Peyer's patch (tissue), 4 donors: ENCODE data around the gene ERCC2.

ENCODE experiments used
- POLR2A ChIP-seq, 2 donors: fragments of 450-650 bp; IDR thresholded peaks; one replicate each; pipeline ENCODE4 v1.5.1; 2017; ENCODE audit warnings: antibody characterized with exemption in 2 of 2, mild to moderate bottlenecking in 2 of 2, moderate library complexity in 2 of 2
- TF ChIP-seq, protein P1 (sequence below), 6 experiments: fragments of 450-650 bp in 4 of 6; fragments of 200-600 bp in 2 of 6; sonication (generic) in 1 of 6; IDR thresholded peaks; one replicate each; pipeline ENCODE4 v1.5.1; 2017 to 2019; ENCODE audit warnings: antibody characterized with exemption in 6 of 6, mild to moderate bottlenecking in 3 of 6, moderate library complexity in 1 of 6

DNA sequence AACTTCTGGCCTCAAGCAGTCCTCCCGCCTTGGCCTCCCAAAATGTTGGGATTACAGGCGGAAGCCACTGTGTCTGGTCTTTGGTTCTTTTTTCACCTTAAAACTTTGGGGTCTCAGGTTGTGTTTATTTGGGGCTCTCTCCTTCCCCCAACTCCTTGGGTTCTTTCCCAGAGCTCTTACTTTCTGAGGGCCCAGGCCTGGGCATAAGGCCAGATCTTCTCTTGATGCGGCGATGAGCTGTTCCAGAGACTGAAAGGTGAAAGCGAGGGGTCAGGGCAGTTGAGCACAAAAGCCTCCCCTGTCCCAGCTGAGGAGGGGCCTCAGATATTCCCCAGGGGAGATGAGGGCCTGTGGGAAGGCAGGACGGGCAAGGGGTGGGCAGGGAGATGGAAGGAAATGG lies 43.1 kb upstream of the ERCC2 start:
- no peak for TF ChIP-seq POLR2A (IDR thresholded peaks at IDR 0.05)
- TF ChIP-seq, protein P1, sequence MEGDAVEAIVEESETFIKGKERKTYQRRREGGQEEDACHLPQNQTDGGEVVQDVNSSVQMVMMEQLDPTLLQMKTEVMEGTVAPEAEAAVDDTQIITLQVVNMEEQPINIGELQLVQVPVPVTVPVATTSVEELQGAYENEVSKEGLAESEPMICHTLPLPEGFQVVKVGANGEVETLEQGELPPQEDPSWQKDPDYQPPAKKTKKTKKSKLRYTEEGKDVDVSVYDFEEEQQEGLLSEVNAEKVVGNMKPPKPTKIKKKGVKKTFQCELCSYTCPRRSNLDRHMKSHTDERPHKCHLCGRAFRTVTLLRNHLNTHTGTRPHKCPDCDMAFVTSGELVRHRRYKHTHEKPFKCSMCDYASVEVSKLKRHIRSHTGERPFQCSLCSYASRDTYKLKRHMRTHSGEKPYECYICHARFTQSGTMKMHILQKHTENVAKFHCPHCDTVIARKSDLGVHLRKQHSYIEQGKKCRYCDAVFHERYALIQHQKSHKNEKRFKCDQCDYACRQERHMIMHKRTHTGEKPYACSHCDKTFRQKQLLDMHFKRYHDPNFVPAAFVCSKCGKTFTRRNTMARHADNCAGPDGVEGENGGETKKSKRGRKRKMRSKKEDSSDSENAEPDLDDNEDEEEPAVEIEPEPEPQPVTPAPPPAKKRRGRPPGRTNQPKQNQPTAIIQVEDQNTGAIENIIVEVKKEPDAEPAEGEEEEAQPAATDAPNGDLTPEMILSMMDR (IDR thresholded peaks at IDR 0.05) = no peak
